Neural progenitor cell (in vitro differentiated cells): ENCODE measurements around the gene LPXN.

Source experiments
- EZH2phosphoT487 ChIP-seq: fragments of 200-600 bp; sonication (generic); IDR thresholded peaks from 2 replicates; pipeline ENCODE4 v1.6.1; 2017; ENCODE audit warnings: antibody characterized with exemption
- TF ChIP-seq, protein P1 (sequence below): fragments of 200-600 bp; sonication (generic); IDR thresholded peaks from 2 replicates; pipeline ENCODE4 v1.5.1; 2017; ENCODE audit warnings: antibody characterized with exemption, mild to moderate bottlenecking

DNA sequence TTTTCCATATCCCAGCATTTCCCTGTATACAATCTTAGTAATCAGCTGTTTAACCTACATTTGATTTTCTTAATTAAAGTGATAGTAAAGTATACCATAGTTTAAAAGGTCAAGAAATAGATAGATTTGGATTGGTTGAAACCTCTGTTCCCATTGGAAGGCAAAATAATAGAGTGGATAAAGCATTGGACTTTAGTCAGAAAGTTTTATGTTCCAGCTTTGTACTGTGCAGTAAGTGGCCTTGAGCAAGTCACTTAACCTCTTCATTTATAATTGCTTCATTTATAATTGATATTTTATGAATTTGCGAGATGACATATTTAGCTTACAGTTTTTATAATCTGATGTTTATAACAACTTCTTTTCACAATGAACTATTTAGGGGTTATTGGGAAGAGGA is 6.8 kb upstream of the LPXN start:
- no peak for TF ChIP-seq EZH2phosphoT487
- TF ChIP-seq, protein P1, sequence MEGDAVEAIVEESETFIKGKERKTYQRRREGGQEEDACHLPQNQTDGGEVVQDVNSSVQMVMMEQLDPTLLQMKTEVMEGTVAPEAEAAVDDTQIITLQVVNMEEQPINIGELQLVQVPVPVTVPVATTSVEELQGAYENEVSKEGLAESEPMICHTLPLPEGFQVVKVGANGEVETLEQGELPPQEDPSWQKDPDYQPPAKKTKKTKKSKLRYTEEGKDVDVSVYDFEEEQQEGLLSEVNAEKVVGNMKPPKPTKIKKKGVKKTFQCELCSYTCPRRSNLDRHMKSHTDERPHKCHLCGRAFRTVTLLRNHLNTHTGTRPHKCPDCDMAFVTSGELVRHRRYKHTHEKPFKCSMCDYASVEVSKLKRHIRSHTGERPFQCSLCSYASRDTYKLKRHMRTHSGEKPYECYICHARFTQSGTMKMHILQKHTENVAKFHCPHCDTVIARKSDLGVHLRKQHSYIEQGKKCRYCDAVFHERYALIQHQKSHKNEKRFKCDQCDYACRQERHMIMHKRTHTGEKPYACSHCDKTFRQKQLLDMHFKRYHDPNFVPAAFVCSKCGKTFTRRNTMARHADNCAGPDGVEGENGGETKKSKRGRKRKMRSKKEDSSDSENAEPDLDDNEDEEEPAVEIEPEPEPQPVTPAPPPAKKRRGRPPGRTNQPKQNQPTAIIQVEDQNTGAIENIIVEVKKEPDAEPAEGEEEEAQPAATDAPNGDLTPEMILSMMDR = no peak
